ENCODE results near the gene DMKN. TPM values are rescaled to one million over a fixed set of nuclear protein-coding genes. Genes with fewer than 3 reads are reported as not detected.
A peak's percentile ranks its signal among the peaks of the same experiment; 100 is the strongest.

DMKN gene
- total and polyA plus RNA-seq, 2 of the 8 experiments (the other 6 are each of a cell fraction or from before 2014, with no cell fraction given) = 290 to 330 TPM

- TF ChIP-seq CTCF (IDR thresholded peaks at IDR 0.05; ENCODE audit: control extremely low read depth in 1 of 3, insufficient read depth in 1 of 3, low read depth in 1 of 3, low read length in 3 of 3) = peak; percentile 87 to 96 (median 90)
These were observed 18.1 kb downstream of the DMKN start (continued) for GRCh38 chr19:35495107-35496064.

Data from H1 (cell line).